KMS-11 (cell line): ENCODE measurements around the gene RASSF6.
"Not testable (repeated sequence)": the region's sequence is repeated elsewhere in the genome, so short reads cannot be mapped to it uniquely, and the experiment has no call there.

Experiments
- H2AFZ ChIP-seq: fragments of 200-600 bp; sonication (generic); 2 replicates; pipeline ENCODE4 v1.6.1; 2016; ENCODE audit warnings: antibody characterized with exemption, mixed run types, low read depth
- H3K27ac ChIP-seq: fragments of 200-600 bp; sonication (generic); 2 replicates; pipeline ENCODE4 v1.6.1; 2016; ENCODE audit warnings: mild to moderate bottlenecking, mixed run types
- H3K27me3 ChIP-seq: fragments of 200-600 bp; sonication (generic); 2 replicates; pipeline ENCODE4 v1.6.1; 2017; ENCODE audit warnings: mild to moderate bottlenecking, low read depth, mixed run types, moderate library complexity; ENCODE audit not compliant: insufficient read depth
- H3K36me3 ChIP-seq: fragments of 200-600 bp; sonication (generic); 2 replicates; pipeline ENCODE4 v1.6.1; 2017; ENCODE audit warnings: mild to moderate bottlenecking, mixed run types; ENCODE audit not compliant: insufficient read depth
- H3K4me1 ChIP-seq: fragments of 200-600 bp; sonication (generic); 2 replicates; pipeline ENCODE4 v1.6.1; 2016; ENCODE audit warnings: mild to moderate bottlenecking, low read depth, mixed run types; ENCODE audit not compliant: poor library complexity, severe bottlenecking
- H3K4me2 ChIP-seq: fragments of 200-600 bp; sonication (generic); 2 replicates; pipeline ENCODE4 v1.7.0; 2016; ENCODE audit warnings: mild to moderate bottlenecking, mixed run types
- H3K4me3 ChIP-seq: fragments of 200-600 bp; sonication (generic); IDR thresholded peaks from 2 replicates; pipeline ENCODE4 v1.6.1; 2017; ENCODE audit warnings: low read depth, low read length, mixed read lengths; ENCODE audit not compliant: insufficient read depth
- H3K79me2 ChIP-seq: fragments of 200-600 bp; sonication (generic); 2 replicates; pipeline ENCODE4 v1.6.1; 2016; ENCODE audit warnings: low read depth, mixed run types; ENCODE audit not compliant: insufficient read depth
- H3K9ac ChIP-seq: fragments of 200-600 bp; sonication (generic); 2 replicates; pipeline ENCODE4 v1.6.1; 2016; ENCODE audit warnings: mild to moderate bottlenecking, mixed run types
- H4K20me1 ChIP-seq: fragments of 200-600 bp; sonication (generic); 2 replicates; pipeline ENCODE4 v1.6.1; 2016; ENCODE audit warnings: mild to moderate bottlenecking, mixed run types; ENCODE audit not compliant: insufficient read depth
- CTCF ChIP-seq: fragments of 200-600 bp; sonication (generic); conservative IDR thresholded peaks from 2 replicates; pipeline ENCODE4 v1.6.1; 2017; ENCODE audit warnings: low read depth, mild to moderate bottlenecking, antibody characterized with exemption, low read length, moderate library complexity, mixed read lengths

The RASSF6 gene

GRCh38 chr4:73646117-73646516 lies 25.9 kb upstream of the RASSF6 start:
- no peaks in the 10 kb centered on the region for H3K79me2 ChIP-seq
- H2AFZ ChIP-seq, result no peak overlapping the region
- H3K4me2 ChIP-seq, result no peak overlapping the region
- H3K27ac ChIP-seq, result no peak overlapping the region
- H3K9ac ChIP-seq, result no peak overlapping the region
- no peaks in the 10 kb centered on the region for H4K20me1 ChIP-seq
- H3K36me3 ChIP-seq, result no peaks in the 10 kb centered on the region
- H3K4me3 ChIP-seq, result no peak overlapping the region
- no peaks in the 10 kb centered on the region for H3K4me1 ChIP-seq
- H3K27me3 ChIP-seq, result no peaks in the 10 kb centered on the region
- no peak for TF ChIP-seq CTCF

DNA sequence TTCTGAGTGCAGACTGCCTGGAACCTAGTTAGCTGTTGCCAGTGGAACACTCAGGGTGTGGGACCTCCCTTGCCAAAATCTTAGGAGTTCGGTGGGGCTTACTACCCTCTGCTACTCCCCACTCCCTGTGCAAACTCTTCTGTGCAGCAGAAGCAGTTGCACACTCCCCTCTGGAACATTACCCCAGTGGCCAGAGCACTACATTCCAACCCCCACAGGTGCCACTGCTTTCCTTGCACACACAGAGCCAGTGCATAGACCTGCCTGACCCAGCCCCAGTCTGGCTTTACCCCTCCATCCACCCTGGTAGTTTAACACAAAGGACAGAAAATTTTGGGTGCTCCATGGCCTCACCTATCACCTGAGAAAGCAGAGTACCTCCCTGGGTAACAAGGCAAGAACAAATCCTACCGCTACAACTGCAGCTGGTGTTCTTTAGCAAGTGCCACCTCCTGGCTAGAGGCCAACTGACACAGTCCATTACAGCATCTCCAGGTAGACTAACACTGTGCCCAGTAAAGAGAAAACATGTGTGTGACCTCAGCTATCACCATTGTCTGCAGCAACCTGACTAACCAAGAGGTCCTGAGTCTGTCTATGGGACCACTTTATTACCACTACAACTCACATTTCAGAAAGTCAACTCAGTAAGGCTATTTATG lies 11.5 kb upstream of the RASSF6 start:
- Histone ChIP-seq H3K4me3 (no peak overlapping the region), H3K9ac (no peak overlapping the region), H4K20me1 (no peaks in the 10 kb centered on the region), H3K36me3 (no peaks in the 10 kb centered on the region), H3K79me2 (no peaks in the 10 kb centered on the region), H3K4me1 (no peaks in the 10 kb centered on the region), H3K27me3 (no peaks in the 10 kb centered on the region), H2AFZ (no peak overlapping the region), H3K4me2 (no peak overlapping the region), H3K27ac (no peak overlapping the region)
- no peak for TF ChIP-seq CTCF

- H3K4me2 ChIP-seq, H3K79me2 ChIP-seq, H3K9ac ChIP-seq, H3K36me3 ChIP-seq, H4K20me1 ChIP-seq, H3K4me3 ChIP-seq, H3K27ac ChIP-seq, H3K4me1 ChIP-seq, H2AFZ ChIP-seq, H3K27me3 ChIP-seq: not testable (repeated sequence)
These were observed 8.6 kb upstream of the RASSF6 start for GRCh38 chr4:73628834-73629233.

DNA sequence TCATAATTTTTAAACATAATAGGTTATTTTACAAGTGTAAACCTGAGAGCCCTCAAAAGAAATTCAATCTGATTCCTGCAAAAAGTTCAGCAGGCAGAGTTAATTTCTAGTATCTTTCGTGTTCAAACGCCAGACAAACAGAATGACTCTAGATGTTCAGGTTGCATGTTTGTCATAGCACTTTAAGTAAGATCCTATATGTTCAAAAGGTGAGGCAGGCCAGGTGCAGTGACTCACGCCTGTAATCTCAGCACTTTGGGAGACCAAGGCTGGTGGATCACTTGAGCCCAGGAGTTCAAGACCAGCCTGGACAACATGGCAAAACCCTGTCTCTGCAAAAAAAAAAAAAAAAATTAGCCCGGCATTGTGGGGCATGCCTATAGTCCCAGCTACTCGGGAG lies 1.1 kb upstream of the RASSF6 start:
- H4K20me1 ChIP-seq, result no peaks in the 10 kb centered on the region
- H3K4me1 ChIP-seq, result peaks cover 8% of the 10 kb centered on the region
- H3K79me2 ChIP-seq, result no peaks in the 10 kb centered on the region
- no peak overlapping the region for H3K27ac ChIP-seq
- H3K36me3 ChIP-seq, result no peaks in the 10 kb centered on the region
- H2AFZ ChIP-seq, result no peak overlapping the region
- H3K4me2 ChIP-seq, result peak overlapping the region; percentile 85
- no peak overlapping the region for H3K9ac ChIP-seq
- H3K4me3 ChIP-seq, result no peak overlapping the region
- H3K27me3 ChIP-seq, result no peaks in the 10 kb centered on the region
- TF ChIP-seq CTCF, result no peak

DNA sequence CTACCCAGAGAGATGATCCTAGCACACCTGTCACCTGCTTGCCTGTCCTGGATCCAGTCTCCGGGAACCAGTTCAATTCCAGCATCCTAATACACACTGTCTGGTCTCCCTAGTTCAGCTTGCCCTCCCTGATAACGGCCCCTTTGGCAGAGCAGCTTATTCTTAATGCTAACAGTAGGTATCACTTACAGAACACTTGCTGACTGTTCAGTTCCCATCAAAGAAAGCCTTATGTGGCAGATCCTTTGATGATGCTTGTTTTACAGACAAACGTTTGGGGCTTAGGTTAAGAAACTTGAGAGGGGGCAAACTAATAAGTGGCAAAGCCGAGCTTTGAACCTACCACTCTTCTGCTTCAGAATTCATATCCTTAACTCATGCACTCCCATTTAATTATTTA lies 890 bp downstream of the RASSF6 start:
- Histone ChIP-seq H4K20me1 (no peaks in the 10 kb centered on the region; the same call in 1 of the 2 replicates), H3K4me2 (no peak overlapping the region), H3K36me3 (no peaks in the 10 kb centered on the region), H3K4me1 (peaks cover 8% of the 10 kb centered on the region), H3K9ac (no peak overlapping the region), H3K4me3 (no peak overlapping the region), H3K79me2 (no peaks in the 10 kb centered on the region), H3K27ac (no peak overlapping the region), H3K27me3 (no peaks in the 10 kb centered on the region), H2AFZ (no peak overlapping the region)
- TF ChIP-seq CTCF, result no peak
